ENCODE results near the gene HUNK. TPM values are rescaled to one million over a fixed set of nuclear protein-coding genes. Genes with fewer than 3 reads are reported as not detected.

HUNK gene
- total RNA-seq, 1 experiment from 2014 or later: 7.0 TPM

DNA sequence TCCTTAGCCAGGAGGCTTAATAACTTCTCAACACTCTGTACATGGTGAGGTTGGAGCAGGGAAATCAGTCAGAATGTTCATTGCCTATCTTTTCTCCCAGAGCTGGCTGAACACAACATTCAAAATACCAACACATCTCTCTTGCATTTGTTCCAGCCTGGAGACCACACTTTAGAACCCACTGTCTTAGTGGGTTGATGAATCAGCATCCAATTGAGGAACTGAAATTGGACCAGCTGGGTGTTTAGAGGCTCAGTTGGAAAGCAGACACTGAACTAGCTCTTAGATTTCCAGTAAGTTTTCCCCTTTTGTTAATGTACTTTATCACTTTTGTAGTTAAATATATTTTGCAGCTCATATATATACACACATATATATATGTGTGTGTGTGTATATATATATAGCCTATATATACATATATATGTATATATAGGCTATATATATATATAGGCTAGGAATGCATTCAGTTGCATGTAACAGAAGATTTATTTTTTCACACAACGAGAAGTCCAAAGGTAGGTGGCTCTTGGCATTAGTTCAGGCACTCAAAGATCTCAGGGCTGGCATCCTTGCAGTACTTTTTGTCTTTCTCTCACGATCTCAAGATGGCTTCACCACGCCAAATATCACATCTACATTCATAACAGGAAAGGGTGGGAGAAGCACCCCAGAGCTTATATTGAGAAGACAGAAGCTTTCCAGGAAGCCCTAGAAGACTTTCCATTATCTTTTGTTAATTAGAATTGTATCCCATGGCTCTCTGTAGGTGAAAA lies 35.0 kb upstream of the HUNK start:
- no peaks in the 10 kb centered on the region for H3K9me3 Mint-ChIP-seq

DNA sequence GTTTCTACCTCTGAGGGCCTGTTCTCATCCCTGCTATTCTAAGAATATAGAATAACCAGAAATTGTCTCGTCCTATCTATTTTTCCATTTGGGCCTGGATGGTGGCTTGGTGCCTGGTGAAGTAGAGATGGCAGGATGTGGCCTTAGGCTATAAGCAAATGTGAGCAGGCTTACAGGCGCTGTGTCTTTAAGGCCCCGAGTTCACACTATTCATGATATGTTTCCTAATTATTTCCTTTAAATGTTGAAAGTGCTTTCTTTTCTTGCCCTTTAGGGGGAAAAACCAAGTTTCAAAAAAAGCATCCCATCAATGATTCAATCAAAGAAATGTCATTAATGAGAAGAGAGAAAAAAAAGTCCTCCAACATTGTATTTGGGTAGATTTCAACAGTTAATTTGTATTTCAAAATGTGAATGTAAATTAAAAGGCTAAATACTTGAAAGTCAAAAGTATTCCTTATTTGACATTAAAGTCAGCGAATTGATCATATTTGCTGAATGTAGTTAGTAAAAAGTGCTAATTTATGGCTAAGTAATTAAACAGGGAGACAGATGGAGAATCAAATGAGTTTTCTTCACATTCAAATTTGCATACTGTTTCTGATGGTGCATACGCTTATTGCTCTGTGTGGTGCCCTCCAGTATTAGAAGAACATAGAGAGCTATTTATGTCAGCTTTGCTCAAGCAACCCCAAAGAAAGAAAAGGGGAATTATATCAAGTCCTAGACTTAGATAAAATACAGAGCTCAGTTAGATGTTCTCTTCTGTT lies 34.0 kb upstream of the HUNK start:
- ChIA-PET CTCF (interaction anchor here (0.7 kb wide), 1 partner anchor 27 kb away, joined by 3 read pairs; no protein-coding TSS in a partner anchor), POLR2A (interaction anchor here (0.6 kb wide), 1 partner anchor 199 kb away, joined by 3 read pairs; no protein-coding TSS in a partner anchor)
- H3K4me3 Mint-ChIP-seq: no peak overlapping the region

More for the DNA sequence above, 35.0 kb upstream of the HUNK start:
- no peaks in the 10 kb centered on the region for H3K4me1 Mint-ChIP-seq
- ATAC-seq: no peak
- CTCF ChIA-PET: interaction anchor here (0.6 to 0.9 kb wide), 2 partner anchors 28 to 50 kb away, joined by 3 read pairs; no protein-coding TSS in a partner anchor
- H3K36me3 Mint-ChIP-seq: no peaks in the 10 kb centered on the region
- no peaks in the 10 kb centered on the region; the same call in 1 of the 2 replicates for H3K27me3 Mint-ChIP-seq (ENCODE audit: low read depth)
- DNase-seq (ENCODE audit: low spot score): no peak
- TF ChIP-seq, protein P1, sequence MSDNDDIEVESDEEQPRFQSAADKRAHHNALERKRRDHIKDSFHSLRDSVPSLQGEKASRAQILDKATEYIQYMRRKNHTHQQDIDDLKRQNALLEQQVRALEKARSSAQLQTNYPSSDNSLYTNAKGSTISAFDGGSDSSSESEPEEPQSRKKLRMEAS (CRISPR knock-in tag; IDR thresholded peaks at IDR 0.05): no peak
- TF ChIP-seq NR1H2 (CRISPR knock-in tag; IDR thresholded peaks at IDR 0.05): no peak
- TF ChIP-seq, protein P2, sequence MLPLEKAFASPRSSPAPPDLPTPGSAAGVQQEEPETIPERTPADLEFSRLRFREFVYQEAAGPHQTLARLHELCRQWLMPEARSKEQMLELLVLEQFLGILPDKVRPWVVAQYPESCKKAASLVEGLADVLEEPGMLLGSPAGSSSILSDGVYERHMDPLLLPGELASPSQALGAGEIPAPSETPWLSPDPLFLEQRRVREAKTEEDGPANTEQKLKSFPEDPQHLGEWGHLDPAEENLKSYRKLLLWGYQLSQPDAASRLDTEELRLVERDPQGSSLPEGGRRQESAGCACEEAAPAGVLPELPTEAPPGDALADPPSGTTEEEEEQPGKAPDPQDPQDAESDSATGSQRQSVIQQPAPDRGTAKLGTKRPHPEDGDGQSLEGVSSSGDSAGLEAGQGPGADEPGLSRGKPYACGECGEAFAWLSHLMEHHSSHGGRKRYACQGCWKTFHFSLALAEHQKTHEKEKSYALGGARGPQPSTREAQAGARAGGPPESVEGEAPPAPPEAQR (CRISPR knock-in tag; IDR thresholded peaks at IDR 0.05): no peak
- TF ChIP-seq, protein P3, sequence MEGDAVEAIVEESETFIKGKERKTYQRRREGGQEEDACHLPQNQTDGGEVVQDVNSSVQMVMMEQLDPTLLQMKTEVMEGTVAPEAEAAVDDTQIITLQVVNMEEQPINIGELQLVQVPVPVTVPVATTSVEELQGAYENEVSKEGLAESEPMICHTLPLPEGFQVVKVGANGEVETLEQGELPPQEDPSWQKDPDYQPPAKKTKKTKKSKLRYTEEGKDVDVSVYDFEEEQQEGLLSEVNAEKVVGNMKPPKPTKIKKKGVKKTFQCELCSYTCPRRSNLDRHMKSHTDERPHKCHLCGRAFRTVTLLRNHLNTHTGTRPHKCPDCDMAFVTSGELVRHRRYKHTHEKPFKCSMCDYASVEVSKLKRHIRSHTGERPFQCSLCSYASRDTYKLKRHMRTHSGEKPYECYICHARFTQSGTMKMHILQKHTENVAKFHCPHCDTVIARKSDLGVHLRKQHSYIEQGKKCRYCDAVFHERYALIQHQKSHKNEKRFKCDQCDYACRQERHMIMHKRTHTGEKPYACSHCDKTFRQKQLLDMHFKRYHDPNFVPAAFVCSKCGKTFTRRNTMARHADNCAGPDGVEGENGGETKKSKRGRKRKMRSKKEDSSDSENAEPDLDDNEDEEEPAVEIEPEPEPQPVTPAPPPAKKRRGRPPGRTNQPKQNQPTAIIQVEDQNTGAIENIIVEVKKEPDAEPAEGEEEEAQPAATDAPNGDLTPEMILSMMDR (IDR thresholded peaks at IDR 0.05): no peak
- H3K4me3 Mint-ChIP-seq: no peak overlapping the region
- H3K27ac Mint-ChIP-seq: no peak overlapping the region
- POLR2A ChIA-PET: no interaction called here

DNA sequence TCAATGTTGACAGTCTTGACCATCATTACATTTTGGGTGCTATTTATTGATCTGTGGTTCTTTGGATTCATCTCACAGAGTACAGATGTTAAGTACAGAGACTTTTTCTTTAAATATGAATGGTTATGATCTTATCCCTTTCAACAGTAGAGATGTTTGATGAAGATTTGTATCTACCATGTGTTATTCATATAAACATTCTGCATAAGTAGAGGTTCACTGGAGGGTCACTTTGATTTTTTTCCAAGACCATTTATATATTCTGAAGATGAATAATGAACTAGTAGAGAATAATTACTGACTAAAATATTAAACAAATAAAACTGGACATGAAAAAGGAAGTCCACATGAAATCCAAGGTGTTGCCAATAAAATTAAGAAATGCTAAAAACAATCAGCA lies 28.6 kb upstream of the HUNK start:
- TF ChIP-seq, protein P4, sequence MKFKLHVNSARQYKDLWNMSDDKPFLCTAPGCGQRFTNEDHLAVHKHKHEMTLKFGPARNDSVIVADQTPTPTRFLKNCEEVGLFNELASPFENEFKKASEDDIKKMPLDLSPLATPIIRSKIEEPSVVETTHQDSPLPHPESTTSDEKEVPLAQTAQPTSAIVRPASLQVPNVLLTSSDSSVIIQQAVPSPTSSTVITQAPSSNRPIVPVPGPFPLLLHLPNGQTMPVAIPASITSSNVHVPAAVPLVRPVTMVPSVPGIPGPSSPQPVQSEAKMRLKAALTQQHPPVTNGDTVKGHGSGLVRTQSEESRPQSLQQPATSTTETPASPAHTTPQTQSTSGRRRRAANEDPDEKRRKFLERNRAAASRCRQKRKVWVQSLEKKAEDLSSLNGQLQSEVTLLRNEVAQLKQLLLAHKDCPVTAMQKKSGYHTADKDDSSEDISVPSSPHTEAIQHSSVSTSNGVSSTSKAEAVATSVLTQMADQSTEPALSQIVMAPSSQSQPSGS (CRISPR knock-in tag; IDR thresholded peaks at IDR 0.05; ENCODE audit: borderline replicate concordance, low read depth): no peak
- TF ChIP-seq, protein P5, sequence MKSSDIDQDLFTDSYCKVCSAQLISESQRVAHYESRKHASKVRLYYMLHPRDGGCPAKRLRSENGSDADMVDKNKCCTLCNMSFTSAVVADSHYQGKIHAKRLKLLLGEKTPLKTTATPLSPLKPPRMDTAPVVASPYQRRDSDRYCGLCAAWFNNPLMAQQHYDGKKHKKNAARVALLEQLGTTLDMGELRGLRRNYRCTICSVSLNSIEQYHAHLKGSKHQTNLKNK (CRISPR knock-in tag; IDR thresholded peaks at IDR 0.05): no peak
- TF ChIP-seq GRHL2 (CRISPR knock-in tag; IDR thresholded peaks at IDR 0.05; ENCODE audit: insufficient replicate concordance, severe bottlenecking) (no peak), ZNF317 (CRISPR knock-in tag; IDR thresholded peaks at IDR 0.05; ENCODE audit: borderline replicate concordance, low read depth) (no peak), JAZF1 (CRISPR knock-in tag; IDR thresholded peaks at IDR 0.05) (no peak), ELF4 (CRISPR knock-in tag; IDR thresholded peaks at IDR 0.05; ENCODE audit: low read depth) (no peak), RORB (CRISPR knock-in tag; IDR thresholded peaks at IDR 0.05) (no peak)
- no peaks in the 10 kb centered on the region; the same call in 1 of the 2 replicates for H3K27me3 Mint-ChIP-seq (ENCODE audit: low read depth)
- H3K4me1 Mint-ChIP-seq: peaks cover 11% of the 10 kb centered on the region
- H3K4me3 Mint-ChIP-seq: no peak overlapping the region
- H3K36me3 Mint-ChIP-seq: no peaks in the 10 kb centered on the region
- H3K27ac Mint-ChIP-seq: no peak overlapping the region
- ChIA-PET CTCF (no interaction called here), POLR2A (no interaction called here)
- DNase-seq (ENCODE audit: low spot score): no peak
- no peaks in the 10 kb centered on the region for H3K9me3 Mint-ChIP-seq
- no peak for ATAC-seq

More for the DNA sequence above, 34.0 kb upstream of the HUNK start:
- ATAC-seq (no peak), DNase-seq (ENCODE audit: low spot score) (no peak)
- no peaks in the 10 kb centered on the region for H3K9me3 Mint-ChIP-seq
- H3K36me3 Mint-ChIP-seq: no peaks in the 10 kb centered on the region
- TF ChIP-seq NR2C2 (CRISPR knock-in tag; IDR thresholded peaks at IDR 0.05): no peak
- TF ChIP-seq MXD4 (CRISPR knock-in tag; IDR thresholded peaks at IDR 0.05; ENCODE audit: borderline replicate concordance): no peak
- TF ChIP-seq, protein P6, sequence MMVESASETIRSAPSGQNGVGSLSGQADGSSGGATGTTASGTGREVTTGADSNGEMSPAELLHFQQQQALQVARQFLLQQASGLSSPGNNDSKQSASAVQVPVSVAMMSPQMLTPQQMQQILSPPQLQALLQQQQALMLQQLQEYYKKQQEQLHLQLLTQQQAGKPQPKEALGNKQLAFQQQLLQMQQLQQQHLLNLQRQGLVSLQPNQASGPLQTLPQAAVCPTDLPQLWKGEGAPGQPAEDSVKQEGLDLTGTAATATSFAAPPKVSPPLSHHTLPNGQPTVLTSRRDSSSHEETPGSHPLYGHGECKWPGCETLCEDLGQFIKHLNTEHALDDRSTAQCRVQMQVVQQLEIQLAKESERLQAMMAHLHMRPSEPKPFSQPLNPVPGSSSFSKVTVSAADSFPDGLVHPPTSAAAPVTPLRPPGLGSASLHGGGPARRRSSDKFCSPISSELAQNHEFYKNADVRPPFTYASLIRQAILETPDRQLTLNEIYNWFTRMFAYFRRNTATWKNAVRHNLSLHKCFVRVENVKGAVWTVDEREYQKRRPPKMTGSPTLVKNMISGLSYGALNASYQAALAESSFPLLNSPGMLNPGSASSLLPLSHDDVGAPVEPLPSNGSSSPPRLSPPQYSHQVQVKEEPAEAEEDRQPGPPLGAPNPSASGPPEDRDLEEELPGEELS (CRISPR knock-in tag; IDR thresholded peaks at IDR 0.05): no peak
- TF ChIP-seq, protein P7, sequence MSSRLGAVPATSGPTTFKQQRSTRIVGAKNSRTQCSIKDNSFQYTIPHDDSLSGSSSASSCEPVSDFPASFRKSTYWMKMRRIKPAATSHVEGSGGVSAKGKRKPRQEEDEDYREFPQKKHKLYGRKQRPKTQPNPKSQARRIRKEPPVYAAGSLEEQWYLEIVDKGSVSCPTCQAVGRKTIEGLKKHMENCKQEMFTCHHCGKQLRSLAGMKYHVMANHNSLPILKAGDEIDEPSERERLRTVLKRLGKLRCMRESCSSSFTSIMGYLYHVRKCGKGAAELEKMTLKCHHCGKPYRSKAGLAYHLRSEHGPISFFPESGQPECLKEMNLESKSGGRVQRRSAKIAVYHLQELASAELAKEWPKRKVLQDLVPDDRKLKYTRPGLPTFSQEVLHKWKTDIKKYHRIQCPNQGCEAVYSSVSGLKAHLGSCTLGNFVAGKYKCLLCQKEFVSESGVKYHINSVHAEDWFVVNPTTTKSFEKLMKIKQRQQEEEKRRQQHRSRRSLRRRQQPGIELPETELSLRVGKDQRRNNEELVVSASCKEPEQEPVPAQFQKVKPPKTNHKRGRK (CRISPR knock-in tag; IDR thresholded peaks at IDR 0.05; ENCODE audit: borderline replicate concordance): no peak
- TF ChIP-seq ESRRA (CRISPR knock-in tag; IDR thresholded peaks at IDR 0.05; ENCODE audit: borderline replicate concordance): no peak
- no peak for TF ChIP-seq GABPB1 (CRISPR knock-in tag; IDR thresholded peaks at IDR 0.05)
- no peaks in the 10 kb centered on the region; the same call in 1 of the 2 replicates for H3K27me3 Mint-ChIP-seq (ENCODE audit: low read depth)
- H3K4me1 Mint-ChIP-seq: no peaks in the 10 kb centered on the region
- H3K27ac Mint-ChIP-seq: no peak overlapping the region
